Measurements from ENCODE around the gene CHKB. TPM values are rescaled to one million over a fixed set of nuclear protein-coding genes. Genes with fewer than 3 reads are reported as not detected.

The CHKB gene
- total RNA-seq, 2 donors from 2014 or later = 72.3 to 86.2 TPM

GRCh38 chr22:50576806-50577696 lies 5.6 kb downstream of the CHKB start:
- Mint-ChIP-seq H3K36me3 (ENCODE audit: low read depth) (peaks cover 41% of the 10 kb centered on the region), H3K27me3 (no peaks in the 10 kb centered on the region), H3K4me1 (peaks cover 5% of the 10 kb centered on the region), H3K9me3 (no peaks in the 10 kb centered on the region), H3K4me3 (peak overlapping the region; percentile 13), H3K27ac (no peak overlapping the region)
- no peak for ATAC-seq (replicated peaks)

- Mint-ChIP-seq H3K36me3 (ENCODE audit: low read depth) (peaks cover 31% of the 10 kb centered on the region), H3K4me3 (no peak overlapping the region), H3K9me3 (no peaks in the 10 kb centered on the region), H3K27me3 (no peaks in the 10 kb centered on the region), H3K27ac (no peak overlapping the region), H3K4me1 (peaks cover 5% of the 10 kb centered on the region)
- no peak for ATAC-seq (replicated peaks)
Observed at GRCh38 chr22:50576070-50576469, 6.6 kb downstream of the CHKB start.

- H3K4me1 Mint-ChIP-seq = peaks cover 5% of the 10 kb centered on the region
- no peaks in the 10 kb centered on the region for H3K9me3 Mint-ChIP-seq
- H3K27me3 Mint-ChIP-seq = no peaks in the 10 kb centered on the region
- H3K36me3 Mint-ChIP-seq (ENCODE audit: low read depth) = peaks cover 29% of the 10 kb centered on the region
- H3K27ac Mint-ChIP-seq = no peak overlapping the region
- ATAC-seq (replicated peaks) = no peak
- H3K4me3 Mint-ChIP-seq = no peak overlapping the region
Observed at GRCh38 chr22:50575426-50575941, 7.2 kb downstream of the CHKB start.

GRCh38 chr22:50574383-50574755 lies 8.3 kb downstream of the CHKB start:
- ATAC-seq (replicated peaks) = no peak
- no peak overlapping the region for H3K27ac Mint-ChIP-seq
- no peak overlapping the region for H3K4me3 Mint-ChIP-seq
- no peaks in the 10 kb centered on the region for H3K9me3 Mint-ChIP-seq
- H3K4me1 Mint-ChIP-seq = no peaks in the 10 kb centered on the region
- no peaks in the 10 kb centered on the region for H3K27me3 Mint-ChIP-seq
- H3K36me3 Mint-ChIP-seq (ENCODE audit: low read depth) = peaks cover 29% of the 10 kb centered on the region

GRCh38 chr22:50573491-50574382 lies 8.9 kb downstream of the CHKB start:
- no peaks in the 10 kb centered on the region for H3K4me1 Mint-ChIP-seq
- no peak overlapping the region for H3K27ac Mint-ChIP-seq
- no peak for ATAC-seq (replicated peaks)
- no peaks in the 10 kb centered on the region for H3K27me3 Mint-ChIP-seq
- peaks cover 33% of the 10 kb centered on the region for H3K36me3 Mint-ChIP-seq (ENCODE audit: low read depth)
- H3K9me3 Mint-ChIP-seq = no peaks in the 10 kb centered on the region
- H3K4me3 Mint-ChIP-seq = no peak overlapping the region

- ATAC-seq (replicated peaks) = no peak
- H3K36me3 Mint-ChIP-seq (ENCODE audit: low read depth) = peaks cover 37% of the 10 kb centered on the region
Observed at GRCh38 chr22:50572965-50573364, 9.7 kb downstream of the CHKB start.

GRCh38 chr22:50571264-50572175 lies 11.1 kb downstream of the CHKB start:
- Mint-ChIP-seq H3K9me3 (no peaks in the 10 kb centered on the region), H3K36me3 (ENCODE audit: low read depth) (peaks cover 32% of the 10 kb centered on the region), H3K27me3 (no peaks in the 10 kb centered on the region), H3K4me3 (no peak overlapping the region), H3K27ac (no peak overlapping the region), H3K4me1 (no peaks in the 10 kb centered on the region)
- ATAC-seq (replicated peaks) = no peak

More at GRCh38 chr22:50572965-50573364, 9.7 kb downstream of the CHKB start:
- no peak overlapping the region for H3K27ac Mint-ChIP-seq
- no peak overlapping the region for H3K4me3 Mint-ChIP-seq
- H3K9me3 Mint-ChIP-seq = no peaks in the 10 kb centered on the region
- H3K4me1 Mint-ChIP-seq = no peaks in the 10 kb centered on the region
- H3K27me3 Mint-ChIP-seq = no peaks in the 10 kb centered on the region

- H3K4me3 Mint-ChIP-seq = no peak overlapping the region
- H3K9me3 Mint-ChIP-seq = no peaks in the 10 kb centered on the region
- H3K4me1 Mint-ChIP-seq = no peaks in the 10 kb centered on the region
Observed at GRCh38 chr22:50570861-50571260, 11.8 kb downstream of the CHKB start.

GRCh38 chr22:50569896-50570535 lies 12.6 kb downstream of the CHKB start:
- no peaks in the 10 kb centered on the region for H3K27me3 Mint-ChIP-seq
- no peaks in the 10 kb centered on the region for H3K4me1 Mint-ChIP-seq

More at GRCh38 chr22:50570861-50571260, 11.8 kb downstream of the CHKB start:
- ATAC-seq (replicated peaks) = no peak
- no peaks in the 10 kb centered on the region for H3K27me3 Mint-ChIP-seq
- no peak overlapping the region for H3K27ac Mint-ChIP-seq
- H3K36me3 Mint-ChIP-seq (ENCODE audit: low read depth) = peaks cover 31% of the 10 kb centered on the region

GRCh38 chr22:50569041-50569459 lies 13.6 kb downstream of the CHKB start:
- ATAC-seq (replicated peaks) = no peak
- peaks cover 31% of the 10 kb centered on the region for H3K36me3 Mint-ChIP-seq (ENCODE audit: low read depth)
- H3K27me3 Mint-ChIP-seq = no peaks in the 10 kb centered on the region

More at GRCh38 chr22:50569896-50570535, 12.6 kb downstream of the CHKB start:
- H3K9me3 Mint-ChIP-seq = no peaks in the 10 kb centered on the region
- no peak overlapping the region for H3K27ac Mint-ChIP-seq
- no peak overlapping the region for H3K4me3 Mint-ChIP-seq
- H3K36me3 Mint-ChIP-seq (ENCODE audit: low read depth) = peaks cover 31% of the 10 kb centered on the region
- ATAC-seq (replicated peaks) = no peak

GRCh38 chr22:50568626-50569025 lies 14.0 kb downstream of the CHKB start:
- no peaks in the 10 kb centered on the region for H3K27me3 Mint-ChIP-seq
- no peaks in the 10 kb centered on the region for H3K4me1 Mint-ChIP-seq
- no peak overlapping the region for H3K27ac Mint-ChIP-seq
- no peak overlapping the region for H3K4me3 Mint-ChIP-seq
- no peaks in the 10 kb centered on the region for H3K9me3 Mint-ChIP-seq
- peaks cover 31% of the 10 kb centered on the region for H3K36me3 Mint-ChIP-seq (ENCODE audit: low read depth)
- ATAC-seq (replicated peaks) = no peak

More at GRCh38 chr22:50569041-50569459, 13.6 kb downstream of the CHKB start:
- Mint-ChIP-seq H3K27ac (no peak overlapping the region), H3K4me3 (no peak overlapping the region), H3K4me1 (no peaks in the 10 kb centered on the region), H3K9me3 (no peaks in the 10 kb centered on the region)

- ATAC-seq (replicated peaks) = no peak
- Mint-ChIP-seq H3K27ac (no peak overlapping the region), H3K4me3 (no peak overlapping the region), H3K36me3 (ENCODE audit: low read depth) (peaks cover 31% of the 10 kb centered on the region), H3K9me3 (no peaks in the 10 kb centered on the region), H3K27me3 (no peaks in the 10 kb centered on the region), H3K4me1 (peaks cover 6% of the 10 kb centered on the region)
Observed at GRCh38 chr22:50567721-50568252, 14.9 kb downstream of the CHKB start.

- ATAC-seq (replicated peaks) = no peak
- H3K4me3 Mint-ChIP-seq = peak overlapping the region; percentile 91
- H3K4me1 Mint-ChIP-seq = peaks cover 17% of the 10 kb centered on the region
- H3K9me3 Mint-ChIP-seq = no peaks in the 10 kb centered on the region
- H3K27me3 Mint-ChIP-seq = no peaks in the 10 kb centered on the region
- H3K36me3 Mint-ChIP-seq (ENCODE audit: low read depth) = peaks cover 9% of the 10 kb centered on the region
- H3K27ac Mint-ChIP-seq = no peak overlapping the region
Observed at GRCh38 chr22:50564289-50564688, 18.4 kb downstream of the CHKB start.

Data from activated T-helper 17 cell treated with anti-CD3 and anti-CD28 coated beads, Interleukin-2, amount 50 U/mL, for 72 hours (primary cell).